GM10248 (cell line): ENCODE results near the gene FSTL4.

Experiments
- CTCF ChIA-PET: fragments of 300-600 bp; sonication (Branson Sonifier 250); formaldehyde crosslinking; extraction: SDS; loops from one replicate; lab custom pipeline; 2021; ENCODE audit warnings: antibody characterized with exemption; lab: Yijun Ruan, JAX
- POLR2A ChIA-PET: fragments of 350-650 bp; sonication (Branson Sonifier 250); formaldehyde crosslinking; extraction: SDS; loops from one replicate; lab custom pipeline; 2020; ENCODE audit warnings: antibody characterized with exemption; lab: Yijun Ruan, JAX
- DNase-seq: peaks from one replicate; pipeline ENCODE4 v3.0.0; 2012; ENCODE audit errors: extremely low spot score
- CTCF ChIP-seq: IDR thresholded peaks from 2 replicates; pipeline ENCODE4 v1.5.1; 2012; ENCODE audit warnings: mild to moderate bottlenecking, low read depth; ENCODE audit errors: extremely low read depth, missing control alignments, control extremely low read depth

The FSTL4 gene

DNA sequence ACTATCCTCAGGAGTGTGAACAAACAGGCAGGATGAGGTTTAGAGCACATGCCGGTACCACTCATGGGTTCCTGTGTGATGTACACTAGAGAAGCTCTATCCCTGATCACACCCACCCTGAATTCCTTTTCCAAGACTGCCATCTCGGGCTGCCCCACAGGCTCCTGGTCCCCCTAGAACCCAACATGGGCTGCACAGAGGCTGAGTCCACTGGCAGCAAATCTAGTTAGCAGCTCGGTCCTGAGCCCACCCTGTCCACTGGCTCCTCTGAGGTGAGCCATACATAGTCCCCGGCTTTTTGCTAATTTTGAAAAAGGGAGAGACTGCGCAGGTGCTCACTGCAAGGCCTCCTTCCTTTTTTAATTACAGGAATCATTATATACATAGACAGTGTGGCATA lies 227.0 kb downstream of the FSTL4 start:
- ChIA-PET POLR2A (no interaction called here), CTCF (no interaction called here)
- no peak for TF ChIP-seq CTCF
- no peak for DNase-seq

DNA sequence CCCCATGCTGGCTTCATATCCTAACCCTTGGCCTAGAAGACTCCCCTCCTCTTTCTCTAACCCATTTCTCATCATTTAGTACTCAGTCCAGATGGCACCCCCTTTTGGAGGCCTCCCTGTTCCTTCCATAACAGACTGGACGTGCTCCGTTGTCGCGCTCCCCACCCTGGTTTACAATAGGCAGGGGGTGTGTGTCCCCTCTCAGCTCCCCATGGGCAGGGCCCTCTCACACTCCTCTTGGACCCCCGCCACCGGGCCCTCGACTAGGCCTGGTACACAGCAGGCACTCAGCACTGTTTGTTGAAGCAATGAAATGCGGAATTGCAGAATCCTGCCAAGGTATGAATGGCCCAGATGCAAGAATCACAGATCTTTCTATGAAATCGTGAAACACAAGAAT lies 227.4 kb downstream of the FSTL4 start:
- CTCF ChIA-PET, result no interaction called here
- POLR2A ChIA-PET, result no interaction called here
- DNase-seq, result no peak
- TF ChIP-seq CTCF, result no peak

- TF ChIP-seq CTCF, result no peak
- ChIA-PET POLR2A (no interaction called here), CTCF (no interaction called here)
- no peak for DNase-seq
Observed at GRCh38 chr5:133384120-133384855, 228.1 kb downstream of the FSTL4 start.

GRCh38 chr5:133383580-133383939 lies 228.8 kb downstream of the FSTL4 start:
- ChIA-PET CTCF (interaction anchor here (1.4 kb wide), 1 partner anchor 12 kb away, joined by 4 read pairs; no protein-coding TSS in a partner anchor), POLR2A (no interaction called here)
- no peak for TF ChIP-seq CTCF
- DNase-seq, result no peak

- no peak for DNase-seq
Observed at GRCh38 chr5:133382661-133383579, 229.4 kb downstream of the FSTL4 start.

More at GRCh38 chr5:133382661-133383579, 229.4 kb downstream of the FSTL4 start:
- ChIA-PET CTCF (interaction anchor here (1.4 kb wide), 1 partner anchor 13 kb away, joined by 4 read pairs; no protein-coding TSS in a partner anchor), POLR2A (no interaction called here)
- no peak for TF ChIP-seq CTCF
